A549 (cell line): ENCODE results near the gene ARHGAP12.

Experiments
- CEBPB ChIP-seq, 2 experiments: fragments of >200 bp in 1 of 2; sonication (Bioruptor Twin) in 1 of 2; formaldehyde crosslinking in 1 of 2; IDR thresholded peaks; 2 replicates each; pipeline ENCODE4 v1.6.1; 2012 to 2016
- CHD4 ChIP-seq: fragments of 200-600 bp; sonication (generic); IDR thresholded peaks from 2 replicates; pipeline ENCODE4 v1.6.1; 2016; ENCODE audit warnings: antibody characterized with exemption, mild to moderate bottlenecking, borderline replicate concordance
- EP300 ChIP-seq, 2 experiments: fragments of >200 bp; sonication (Bioruptor Twin); formaldehyde crosslinking; IDR thresholded peaks; 2 replicates in 1 of 2; 3 replicates in 1 of 2; pipeline ENCODE4 v1.6.1; 2016 to 2017
- HOXA7 ChIP-seq: fragments of 250-450 bp; sonication (Bioruptor Pico); IDR thresholded peaks from 2 replicates; pipeline ENCODE4 v1.5.0; 2020; ENCODE audit warnings: mild to moderate bottlenecking, moderate library complexity
- JUN ChIP-seq, 2 experiments: fragments of >200 bp; sonication (Bioruptor Twin); formaldehyde crosslinking; IDR thresholded peaks; 2 replicates in 1 of 2; 3 replicates in 1 of 2; pipeline ENCODE4 v1.6.1; 2016 to 2017
- POLR2A ChIP-seq: IDR thresholded peaks from 2 replicates; pipeline ENCODE4 v1.6.1; 2012; ENCODE audit warnings: mild to moderate bottlenecking, low read length
- RAD21 ChIP-seq, 2 experiments: fragments of >200 bp in 1 of 2; sonication (Bioruptor Twin) in 1 of 2; formaldehyde crosslinking in 1 of 2; IDR thresholded peaks in 1 of 2; conservative IDR thresholded peaks in 1 of 2; 2 replicates in 1 of 2; 3 replicates in 1 of 2; pipeline ENCODE4 v1.6.1; 2012 to 2018; ENCODE audit warnings: inconsistent platforms in 1 of 2
- SMC3 ChIP-seq: fragments of >200 bp; sonication (Bioruptor Twin); formaldehyde crosslinking; IDR thresholded peaks from 3 replicates; pipeline ENCODE4 v1.6.1; 2018; ENCODE audit warnings: inconsistent platforms
- TF ChIP-seq, protein P1 (sequence below): fragments of 450-650 bp; IDR thresholded peaks from 2 replicates; pipeline ENCODE4 v1.6.1; 2014; ENCODE audit warnings: antibody characterized with exemption
- TF ChIP-seq, protein P2 (sequence below): fragments of 200-600 bp; sonication (generic); IDR thresholded peaks from 2 replicates; pipeline ENCODE4 v1.6.1; 2016; ENCODE audit warnings: antibody characterized with exemption, mild to moderate bottlenecking, moderate library complexity
- TF ChIP-seq, protein P3 (sequence below): fragments of >200 bp; sonication (Bioruptor Twin); formaldehyde crosslinking; IDR thresholded peaks from 3 replicates; pipeline ENCODE4 v1.5.1; 2016
- TF ChIP-seq, protein P4 (sequence below): IDR thresholded peaks from 2 replicates; pipeline ENCODE4 v1.6.1; 2012

DNA sequence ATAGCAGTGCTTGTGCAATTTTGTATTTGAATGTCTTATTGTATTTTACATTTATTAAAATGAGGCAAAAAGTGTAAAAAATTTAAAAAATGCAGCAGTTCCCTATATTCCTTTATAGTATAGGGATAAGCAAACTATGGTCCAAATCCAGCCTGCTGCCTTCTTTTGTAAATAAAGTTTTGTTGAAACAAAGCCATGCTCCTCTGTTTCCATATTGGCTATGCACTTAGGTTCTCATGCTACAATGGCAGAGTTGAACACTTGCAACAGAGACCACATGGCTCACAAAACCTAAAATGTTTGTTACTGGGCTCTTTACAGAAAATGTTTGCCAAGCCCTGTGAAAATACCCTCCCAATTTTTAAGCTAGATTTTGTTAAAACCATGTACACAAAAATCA lies 50.1 kb downstream of the ARHGAP12 start:
- TF ChIP-seq HOXA7 (CRISPR knock-in tag) (no peak), EP300 (IDR thresholded peaks at IDR 0.05) (no peak), POLR2A (no peak), RAD21 (conservative IDR thresholded peaks at IDR 0.05 in 1 of 2, IDR thresholded peaks at IDR 0.05 in 1 of 2) (no peak), JUN (IDR thresholded peaks at IDR 0.05) (no peak), SMC3 (no peak), CHD4 (no peak), CEBPB (IDR thresholded peaks at IDR 0.05) (no peak)
- TF ChIP-seq, protein P1, sequence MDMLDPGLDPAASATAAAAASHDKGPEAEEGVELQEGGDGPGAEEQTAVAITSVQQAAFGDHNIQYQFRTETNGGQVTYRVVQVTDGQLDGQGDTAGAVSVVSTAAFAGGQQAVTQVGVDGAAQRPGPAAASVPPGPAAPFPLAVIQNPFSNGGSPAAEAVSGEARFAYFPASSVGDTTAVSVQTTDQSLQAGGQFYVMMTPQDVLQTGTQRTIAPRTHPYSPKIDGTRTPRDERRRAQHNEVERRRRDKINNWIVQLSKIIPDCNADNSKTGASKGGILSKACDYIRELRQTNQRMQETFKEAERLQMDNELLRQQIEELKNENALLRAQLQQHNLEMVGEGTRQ: no peak
- TF ChIP-seq, protein P2, sequence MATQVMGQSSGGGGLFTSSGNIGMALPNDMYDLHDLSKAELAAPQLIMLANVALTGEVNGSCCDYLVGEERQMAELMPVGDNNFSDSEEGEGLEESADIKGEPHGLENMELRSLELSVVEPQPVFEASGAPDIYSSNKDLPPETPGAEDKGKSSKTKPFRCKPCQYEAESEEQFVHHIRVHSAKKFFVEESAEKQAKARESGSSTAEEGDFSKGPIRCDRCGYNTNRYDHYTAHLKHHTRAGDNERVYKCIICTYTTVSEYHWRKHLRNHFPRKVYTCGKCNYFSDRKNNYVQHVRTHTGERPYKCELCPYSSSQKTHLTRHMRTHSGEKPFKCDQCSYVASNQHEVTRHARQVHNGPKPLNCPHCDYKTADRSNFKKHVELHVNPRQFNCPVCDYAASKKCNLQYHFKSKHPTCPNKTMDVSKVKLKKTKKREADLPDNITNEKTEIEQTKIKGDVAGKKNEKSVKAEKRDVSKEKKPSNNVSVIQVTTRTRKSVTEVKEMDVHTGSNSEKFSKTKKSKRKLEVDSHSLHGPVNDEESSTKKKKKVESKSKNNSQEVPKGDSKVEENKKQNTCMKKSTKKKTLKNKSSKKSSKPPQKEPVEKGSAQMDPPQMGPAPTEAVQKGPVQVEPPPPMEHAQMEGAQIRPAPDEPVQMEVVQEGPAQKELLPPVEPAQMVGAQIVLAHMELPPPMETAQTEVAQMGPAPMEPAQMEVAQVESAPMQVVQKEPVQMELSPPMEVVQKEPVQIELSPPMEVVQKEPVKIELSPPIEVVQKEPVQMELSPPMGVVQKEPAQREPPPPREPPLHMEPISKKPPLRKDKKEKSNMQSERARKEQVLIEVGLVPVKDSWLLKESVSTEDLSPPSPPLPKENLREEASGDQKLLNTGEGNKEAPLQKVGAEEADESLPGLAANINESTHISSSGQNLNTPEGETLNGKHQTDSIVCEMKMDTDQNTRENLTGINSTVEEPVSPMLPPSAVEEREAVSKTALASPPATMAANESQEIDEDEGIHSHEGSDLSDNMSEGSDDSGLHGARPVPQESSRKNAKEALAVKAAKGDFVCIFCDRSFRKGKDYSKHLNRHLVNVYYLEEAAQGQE: no peak
- TF ChIP-seq, protein P3, sequence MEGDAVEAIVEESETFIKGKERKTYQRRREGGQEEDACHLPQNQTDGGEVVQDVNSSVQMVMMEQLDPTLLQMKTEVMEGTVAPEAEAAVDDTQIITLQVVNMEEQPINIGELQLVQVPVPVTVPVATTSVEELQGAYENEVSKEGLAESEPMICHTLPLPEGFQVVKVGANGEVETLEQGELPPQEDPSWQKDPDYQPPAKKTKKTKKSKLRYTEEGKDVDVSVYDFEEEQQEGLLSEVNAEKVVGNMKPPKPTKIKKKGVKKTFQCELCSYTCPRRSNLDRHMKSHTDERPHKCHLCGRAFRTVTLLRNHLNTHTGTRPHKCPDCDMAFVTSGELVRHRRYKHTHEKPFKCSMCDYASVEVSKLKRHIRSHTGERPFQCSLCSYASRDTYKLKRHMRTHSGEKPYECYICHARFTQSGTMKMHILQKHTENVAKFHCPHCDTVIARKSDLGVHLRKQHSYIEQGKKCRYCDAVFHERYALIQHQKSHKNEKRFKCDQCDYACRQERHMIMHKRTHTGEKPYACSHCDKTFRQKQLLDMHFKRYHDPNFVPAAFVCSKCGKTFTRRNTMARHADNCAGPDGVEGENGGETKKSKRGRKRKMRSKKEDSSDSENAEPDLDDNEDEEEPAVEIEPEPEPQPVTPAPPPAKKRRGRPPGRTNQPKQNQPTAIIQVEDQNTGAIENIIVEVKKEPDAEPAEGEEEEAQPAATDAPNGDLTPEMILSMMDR: no peak
- TF ChIP-seq, protein P4, sequence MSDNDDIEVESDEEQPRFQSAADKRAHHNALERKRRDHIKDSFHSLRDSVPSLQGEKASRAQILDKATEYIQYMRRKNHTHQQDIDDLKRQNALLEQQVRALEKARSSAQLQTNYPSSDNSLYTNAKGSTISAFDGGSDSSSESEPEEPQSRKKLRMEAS: no peak
